DMS53 (cell line): ENCODE results near the gene FBXL2.
"Not testable (repeated sequence)": the region's sequence is repeated elsewhere in the genome, so short reads cannot be mapped to it uniquely, and the experiment has no call there.

Experiments used
- DNase-seq: peaks from one replicate; lab custom pipeline; 2025; lab: John Stamatoyannopoulos, UW

The FBXL2 gene

DNA sequence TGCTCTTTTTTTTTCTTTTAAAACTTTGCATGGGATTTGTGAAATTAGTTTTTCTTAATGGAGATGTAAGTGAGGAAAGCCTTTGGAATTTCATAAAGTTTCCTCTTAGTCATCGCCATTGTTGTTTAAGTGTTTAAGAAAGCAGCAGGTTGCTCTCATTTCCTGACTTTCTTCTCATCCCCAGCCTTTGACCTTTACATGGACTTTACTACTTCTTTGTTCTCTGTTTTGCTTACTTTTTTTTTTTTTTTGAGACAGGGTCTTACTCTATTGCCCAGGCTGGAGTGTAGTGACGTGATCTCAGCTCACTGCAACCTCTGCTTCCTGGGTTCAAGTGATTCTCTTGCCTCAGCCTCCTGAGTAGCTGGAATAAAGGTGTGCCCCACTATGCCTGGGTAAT lies 38.6 kb downstream of the FBXL2 start:
- DNase-seq: no peak

DNA sequence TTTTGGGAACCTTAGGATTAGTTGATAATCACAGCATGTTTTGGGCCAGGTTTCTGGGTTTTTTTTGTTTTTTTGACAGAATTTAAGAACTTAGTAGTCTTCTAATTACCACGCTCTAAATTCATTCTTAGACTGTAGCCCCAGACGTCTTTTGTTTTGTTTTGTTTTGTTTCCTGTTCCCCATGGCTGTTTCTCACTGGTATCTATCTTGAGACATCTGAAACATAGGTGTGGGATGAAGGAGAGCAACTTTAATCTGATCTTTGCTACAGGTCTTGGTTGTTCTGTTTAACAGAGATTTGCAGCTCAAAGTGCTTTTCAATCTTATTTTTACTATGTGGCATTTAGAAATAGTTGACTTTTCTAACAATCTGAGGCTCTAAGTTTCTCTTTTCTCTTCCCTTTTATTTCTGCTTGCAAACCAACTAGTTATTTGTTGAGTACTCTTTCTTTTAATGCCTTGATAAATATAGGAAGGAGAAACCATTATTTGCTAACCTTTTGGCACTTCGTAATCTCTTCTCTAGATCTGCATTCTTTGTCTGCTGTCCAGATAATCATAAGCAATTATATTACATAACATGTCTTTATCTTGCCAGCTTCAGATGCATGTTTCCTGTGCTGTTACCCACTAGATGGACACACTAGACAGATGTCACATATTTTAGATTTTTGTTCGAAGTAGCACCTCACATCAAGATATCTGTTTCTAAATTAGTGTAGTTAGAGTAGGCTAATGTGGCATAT lies 40.9 kb downstream of the FBXL2 start:
- DNase-seq: no peak

DNA sequence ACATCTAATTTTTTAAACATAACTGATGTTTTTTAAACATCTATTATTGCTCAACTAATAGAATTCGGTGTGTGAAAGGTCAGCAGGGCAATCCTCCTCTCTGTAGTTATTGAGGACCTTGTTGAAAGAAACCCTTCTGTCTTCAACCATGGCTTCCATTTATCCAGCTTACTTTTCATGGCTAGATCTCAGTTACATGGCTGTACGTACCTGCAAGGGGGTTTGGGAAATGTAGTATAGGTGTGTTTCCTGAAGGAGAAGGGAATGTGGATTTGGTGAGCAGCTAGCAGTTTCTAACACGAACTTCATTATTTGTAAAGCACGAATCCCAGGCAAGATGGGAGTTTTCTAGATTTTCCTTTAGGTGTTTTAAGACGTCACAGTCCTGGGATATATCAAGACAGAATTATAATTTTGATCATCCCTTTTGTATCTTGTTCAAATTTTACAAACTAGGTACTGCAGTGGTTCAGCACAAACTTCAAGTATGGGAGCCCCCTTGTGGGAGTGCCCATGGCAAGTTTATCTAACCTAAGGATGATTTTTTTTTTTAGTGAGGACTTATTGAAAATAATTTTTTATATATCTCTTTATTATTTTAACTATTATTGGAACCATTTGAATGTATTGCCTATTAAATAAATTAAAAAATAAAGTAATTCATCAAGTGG lies 41.6 kb downstream of the FBXL2 start:
- DNase-seq: no peak

DNA sequence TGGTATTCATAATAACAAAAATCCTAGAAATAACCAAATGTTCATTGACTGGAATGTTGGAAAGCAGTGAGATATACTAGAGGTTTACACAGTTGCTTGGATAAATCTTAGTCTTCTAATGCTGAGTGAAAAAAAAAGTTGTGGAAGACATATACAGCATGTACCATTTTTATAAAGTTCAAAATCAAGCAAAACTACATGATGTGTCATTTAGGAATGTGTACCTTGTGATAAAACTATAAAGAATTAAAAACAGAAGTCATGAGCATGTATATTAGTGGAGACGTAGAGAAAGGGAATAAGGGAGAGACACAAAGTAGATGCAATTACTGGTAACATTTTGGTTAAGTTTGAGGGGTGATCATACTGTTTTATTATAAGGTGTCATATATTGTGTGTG lies 45.2 kb downstream of the FBXL2 start:
- DNase-seq: no peak

DNA sequence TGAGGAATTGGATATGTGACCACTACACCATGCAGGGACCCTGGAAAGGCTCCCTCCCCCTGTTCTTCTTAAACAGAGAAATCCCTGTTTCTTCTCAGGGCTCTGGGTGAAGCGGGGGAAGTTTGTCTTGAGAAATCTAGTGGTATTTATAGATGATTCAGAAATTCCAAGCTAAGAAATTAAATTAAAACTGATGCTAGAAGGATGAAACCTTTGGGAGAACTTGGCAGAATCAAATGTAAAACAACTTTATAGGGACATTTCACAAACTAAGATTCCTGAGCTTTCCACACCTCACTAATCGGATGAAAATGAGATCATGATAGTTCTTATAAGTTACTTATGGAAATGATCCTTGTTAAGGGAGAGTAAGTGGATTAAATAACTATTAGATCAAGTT lies 54.2 kb downstream of the FBXL2 start:
- DNase-seq: no peak

DNA sequence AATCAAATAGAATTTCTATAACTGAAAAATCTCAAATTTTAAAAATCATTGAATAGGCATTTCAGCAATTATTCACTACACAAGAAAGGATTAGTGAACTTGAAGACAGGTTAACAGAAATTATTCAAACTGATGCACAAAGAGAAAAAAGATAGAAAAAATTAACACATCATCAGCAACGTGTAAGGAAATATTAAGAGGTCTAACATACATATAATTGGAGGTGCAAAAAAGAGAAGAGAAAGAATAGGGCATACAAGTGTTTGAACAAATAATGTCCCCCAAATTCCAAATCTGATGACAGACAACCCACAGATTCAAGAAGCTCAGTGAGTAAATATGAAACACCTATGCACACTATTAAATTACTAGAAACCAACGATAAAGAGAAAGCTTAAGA lies 57.1 kb downstream of the FBXL2 start:
- no peak for DNase-seq

DNA sequence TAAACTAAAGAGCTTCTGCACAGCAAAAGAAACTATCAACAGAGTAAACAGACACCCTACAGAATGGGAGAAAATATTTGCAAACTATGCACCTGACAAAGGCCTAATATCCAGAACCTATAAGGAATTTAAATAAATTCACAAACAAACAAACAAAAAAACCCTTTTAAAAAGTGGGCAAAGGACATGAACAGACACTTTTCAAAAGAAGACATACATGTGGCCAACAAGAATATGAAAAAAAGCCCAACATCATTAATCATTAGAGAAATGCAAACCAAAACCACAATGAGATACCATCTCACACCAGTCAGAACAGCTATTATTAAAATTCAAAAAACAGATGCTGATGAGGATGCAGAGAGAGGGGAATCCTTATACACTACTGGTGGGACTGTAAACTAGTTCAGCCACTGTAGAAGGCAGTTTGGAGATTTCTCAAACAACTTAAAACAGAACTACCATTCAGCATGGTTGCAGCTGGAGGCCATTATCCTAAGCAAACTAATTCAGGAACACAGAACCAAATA lies 61.8 kb downstream of the FBXL2 start:
- DNase-seq: not testable (repeated sequence)

DNA sequence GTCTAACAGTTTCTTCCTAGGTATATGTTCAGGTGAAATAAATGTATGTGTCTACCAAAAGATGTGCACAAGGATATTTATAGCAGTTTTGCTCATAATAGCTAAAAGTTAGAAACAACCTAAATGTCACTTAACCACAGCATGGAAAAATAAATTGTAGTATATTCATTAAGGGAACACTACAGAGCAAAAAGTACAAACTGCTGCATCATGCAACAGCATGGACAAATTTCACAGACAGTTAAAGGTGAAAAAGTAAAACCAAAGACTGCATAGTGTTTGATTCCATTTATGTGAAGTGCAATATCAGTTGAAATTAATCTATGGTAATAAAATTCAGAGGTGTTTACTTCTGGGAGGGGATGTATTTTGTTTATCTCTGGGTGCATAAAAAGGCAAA lies 62.5 kb downstream of the FBXL2 start:
- DNase-seq: no peak

DNA sequence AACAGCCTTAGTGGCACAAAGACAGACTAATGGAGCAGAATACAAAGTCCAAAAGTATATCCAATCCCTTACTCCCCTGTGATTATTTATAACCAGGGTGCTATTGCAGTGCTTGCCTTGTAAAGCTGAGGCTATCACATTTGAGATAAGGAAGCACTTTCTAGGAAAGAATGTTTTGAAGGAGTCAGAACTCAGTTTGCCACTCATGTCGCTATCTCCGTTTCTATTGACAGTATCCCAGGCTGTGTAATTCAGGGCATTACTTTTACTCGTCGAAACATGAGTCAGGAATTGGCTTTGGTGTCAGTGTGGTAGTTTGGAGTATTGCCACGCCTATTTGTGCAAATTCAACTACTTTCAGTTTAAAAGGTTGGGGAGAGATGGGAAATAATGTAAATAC lies 78.4 kb downstream of the FBXL2 start:
- no peak for DNase-seq

DNA sequence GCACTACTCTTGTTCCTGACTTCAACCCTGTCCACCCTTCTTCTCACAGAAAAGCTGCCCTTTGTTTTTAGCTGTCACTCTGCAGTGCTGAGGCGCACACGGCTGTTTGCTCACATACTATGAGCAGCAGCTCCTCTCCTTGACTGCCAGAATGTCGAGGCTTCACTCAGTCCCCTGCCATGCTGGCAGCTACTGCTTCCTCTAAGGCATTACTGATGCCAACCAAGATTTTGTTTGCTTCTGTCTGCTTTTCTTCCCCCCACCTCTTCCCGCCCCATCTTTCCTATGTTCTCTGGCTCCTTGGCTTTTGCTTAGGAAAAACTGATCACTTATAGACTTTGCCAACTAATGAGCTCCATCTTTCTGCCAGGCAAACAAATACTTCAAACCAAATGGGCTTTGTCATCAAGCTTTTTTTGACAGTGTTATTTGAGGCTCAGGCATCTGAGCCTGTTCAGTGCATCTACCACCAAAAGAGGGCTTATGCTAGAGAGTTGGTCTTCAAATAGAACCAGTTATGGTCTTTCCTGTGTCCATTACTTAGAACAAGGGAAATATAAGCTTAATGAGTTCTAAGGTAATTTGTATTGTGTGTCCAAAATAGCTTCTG lies 81.0 kb downstream of the FBXL2 start:
- DNase-seq: no peak

DNA sequence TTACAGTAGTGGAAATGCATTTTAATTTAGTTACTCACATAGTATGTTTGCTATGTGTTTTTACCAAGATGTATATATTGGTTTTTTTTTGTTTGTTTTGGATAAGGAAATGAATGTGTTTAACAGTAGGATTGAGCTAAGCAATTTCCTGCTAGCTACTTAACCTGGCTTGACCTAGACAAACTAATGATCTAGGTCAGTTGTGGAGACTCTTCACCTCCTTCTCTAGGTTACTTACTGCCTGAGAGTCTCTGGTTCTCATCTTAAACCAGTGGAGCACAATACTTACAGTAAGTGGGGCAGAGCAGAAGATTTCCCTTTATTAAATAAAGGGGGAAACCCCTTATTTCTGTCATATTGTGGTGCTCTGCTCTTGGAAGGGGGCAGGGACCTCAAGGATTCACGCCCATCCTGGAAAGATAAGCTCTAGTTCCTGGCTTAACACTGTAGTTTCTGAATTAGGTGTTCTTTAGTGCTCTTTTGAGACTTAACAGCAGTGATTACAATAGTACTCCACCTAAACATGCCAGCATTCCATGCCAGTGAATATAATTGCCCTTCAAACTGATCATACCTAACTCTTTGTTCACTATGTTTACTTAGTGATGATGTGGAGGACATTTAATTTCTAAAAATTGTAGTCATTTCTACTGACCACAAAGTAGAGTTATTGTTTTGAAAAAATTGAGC lies 83.0 kb downstream of the FBXL2 start:
- DNase-seq: peak; percentile 8

DNA sequence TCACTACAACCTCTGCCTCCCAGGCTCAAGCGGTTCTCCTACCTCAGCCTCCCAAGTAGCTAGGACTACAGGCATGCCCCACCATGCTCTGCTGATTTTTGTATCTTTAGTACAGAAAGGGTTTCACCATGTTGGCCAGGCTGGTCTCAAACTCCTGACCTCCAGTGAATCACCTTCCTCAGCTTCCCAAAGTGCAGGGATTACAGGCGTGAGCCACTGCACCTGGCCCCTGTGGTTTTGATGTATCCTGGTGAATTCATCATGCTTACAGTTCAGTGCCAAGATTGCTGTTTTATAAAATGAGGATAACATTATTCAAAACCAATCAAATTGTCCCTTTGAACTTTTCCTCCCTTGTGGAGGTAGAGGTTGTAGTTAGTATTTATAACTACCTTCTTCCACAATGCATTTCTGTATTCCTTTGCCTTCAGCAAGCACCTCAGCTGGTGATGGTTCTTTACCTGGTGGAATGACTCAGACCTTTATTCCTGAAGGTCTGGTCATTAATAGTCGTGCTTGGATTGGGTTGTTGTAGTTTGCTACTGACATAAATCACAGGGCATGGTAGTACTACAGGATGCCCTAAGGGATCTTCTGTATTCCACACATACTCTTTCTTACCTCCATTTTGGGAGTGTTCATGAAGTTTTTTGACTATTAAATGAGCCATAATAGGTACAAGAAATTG lies 86.0 kb downstream of the FBXL2 start:
- DNase-seq: no peak

DNA sequence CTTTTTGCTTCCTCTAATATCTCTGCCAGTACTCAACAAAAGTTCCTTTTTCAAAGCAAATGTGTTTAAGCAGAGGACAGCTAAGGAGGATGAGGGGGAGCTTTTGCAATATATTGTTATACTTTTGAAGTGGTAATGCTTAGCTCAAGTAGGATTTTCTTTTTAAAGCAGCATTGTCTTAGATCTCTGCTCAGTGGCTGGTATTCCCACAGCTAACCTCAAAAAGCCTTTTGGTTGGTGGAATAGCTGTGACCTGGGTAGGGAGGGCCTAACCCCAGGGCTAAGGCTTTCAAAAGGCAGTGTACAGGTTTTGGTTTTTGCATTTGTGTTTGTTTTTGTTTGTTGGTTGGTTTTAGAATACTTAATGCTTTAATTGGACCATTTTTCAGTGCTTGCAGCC lies 86.8 kb downstream of the FBXL2 start:
- DNase-seq: no peak

DNA sequence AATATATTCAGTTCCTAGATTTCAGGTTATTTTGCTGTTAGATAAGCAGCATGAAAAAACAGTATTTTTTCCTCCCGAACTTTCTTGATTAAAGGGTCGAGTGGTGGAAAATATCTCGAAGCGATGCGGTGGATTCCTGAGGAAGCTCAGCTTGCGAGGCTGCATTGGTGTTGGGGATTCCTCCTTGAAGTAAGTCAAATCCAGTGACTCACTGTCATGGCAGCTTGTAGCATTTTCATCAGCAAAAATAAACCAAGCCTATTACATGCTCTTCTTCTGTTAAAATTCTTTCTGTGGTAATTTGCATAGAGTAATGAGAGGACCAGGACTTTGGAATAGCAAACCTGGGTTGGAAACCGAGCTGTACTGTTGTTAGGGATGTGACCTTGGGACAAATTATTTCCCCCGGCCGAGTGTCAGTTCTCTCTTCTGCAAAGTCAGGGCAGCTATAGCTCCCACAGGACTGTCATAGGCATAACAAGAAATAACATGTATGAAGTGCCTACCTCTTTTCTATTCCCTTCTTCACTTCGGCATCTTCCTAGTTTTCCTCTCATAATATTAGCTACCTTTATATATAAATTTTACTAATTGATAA lies 87.4 kb downstream of the FBXL2 start:
- no peak for DNase-seq

DNA sequence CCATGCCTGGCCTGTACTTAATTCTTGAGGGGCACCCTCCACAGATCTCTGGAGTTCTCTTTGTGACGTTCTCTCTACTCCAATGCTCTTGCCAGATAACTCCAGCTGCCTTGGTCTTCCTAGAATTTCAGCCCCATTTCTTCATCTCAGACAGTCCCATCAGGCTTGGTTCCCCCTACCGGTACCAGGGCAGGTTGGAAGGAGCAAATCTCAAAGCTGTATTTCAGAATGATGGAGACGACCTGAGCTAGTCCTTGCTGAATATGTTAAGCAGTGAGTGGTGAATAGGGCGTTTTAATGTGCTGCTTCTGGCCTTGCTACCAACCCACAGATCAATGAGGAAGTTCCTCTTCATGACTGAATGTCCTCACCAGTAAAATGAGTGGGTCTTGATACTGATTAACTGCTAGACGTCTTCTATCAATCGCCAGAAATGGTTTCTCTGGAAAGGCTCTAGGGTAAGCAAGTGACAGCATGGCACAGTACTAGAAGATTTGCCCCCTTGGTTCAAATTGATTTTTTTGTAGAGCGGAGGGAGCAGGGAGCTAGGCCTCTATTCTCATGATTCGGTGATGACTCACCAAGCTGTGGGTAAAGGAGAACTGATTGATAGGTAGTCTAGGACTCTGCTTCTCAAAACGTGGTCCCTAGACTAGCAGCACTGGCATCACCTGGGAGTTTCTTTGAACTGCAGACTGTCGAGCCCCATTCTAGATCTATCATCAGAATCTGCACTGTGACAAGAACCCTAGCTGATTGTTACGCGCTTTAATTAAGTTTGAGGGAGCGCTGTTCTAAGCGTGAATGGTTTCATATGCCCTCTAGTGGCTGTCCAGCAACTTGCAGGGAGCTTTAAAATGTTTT lies 95.2 kb downstream of the FBXL2 start:
- DNase-seq: peak; percentile 39

DNA sequence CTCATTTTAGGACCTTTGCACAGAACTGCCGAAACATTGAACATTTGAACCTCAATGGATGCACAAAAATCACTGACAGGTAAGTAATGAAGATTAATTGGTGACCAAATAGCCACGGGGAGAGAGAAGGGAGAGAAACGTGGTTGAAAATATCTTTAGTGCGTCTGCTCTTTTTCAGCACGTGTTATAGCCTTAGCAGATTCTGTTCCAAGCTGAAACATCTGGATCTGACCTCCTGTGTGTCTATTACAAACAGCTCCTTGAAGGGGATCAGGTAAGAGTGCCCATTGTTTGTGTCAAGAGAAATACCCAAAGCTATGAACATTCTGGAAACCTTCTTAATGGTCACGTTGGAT lies 95.8 kb downstream of the FBXL2 start:
- DNase-seq: no peak

DNA sequence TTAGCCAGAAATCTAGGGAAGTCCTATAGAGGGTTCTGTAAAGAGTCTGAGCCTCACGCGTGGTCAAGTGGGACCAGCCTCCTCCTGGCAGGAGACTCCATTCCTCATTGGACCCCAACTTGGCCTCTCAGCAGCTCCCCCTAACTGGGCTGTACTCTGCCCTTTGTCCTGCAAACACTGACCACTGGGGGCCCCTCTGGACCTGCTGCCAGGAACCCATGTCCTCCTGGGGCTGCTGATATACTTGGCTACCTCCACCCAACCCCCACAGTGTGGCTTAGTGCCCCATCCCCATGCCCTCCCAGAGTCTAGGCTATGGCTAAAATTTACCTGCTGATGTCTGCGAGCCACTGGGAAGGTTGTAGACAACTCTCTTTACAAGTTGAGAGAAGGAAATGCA lies 100.2 kb downstream of the FBXL2 start:
- no peak for DNase-seq

DNA sequence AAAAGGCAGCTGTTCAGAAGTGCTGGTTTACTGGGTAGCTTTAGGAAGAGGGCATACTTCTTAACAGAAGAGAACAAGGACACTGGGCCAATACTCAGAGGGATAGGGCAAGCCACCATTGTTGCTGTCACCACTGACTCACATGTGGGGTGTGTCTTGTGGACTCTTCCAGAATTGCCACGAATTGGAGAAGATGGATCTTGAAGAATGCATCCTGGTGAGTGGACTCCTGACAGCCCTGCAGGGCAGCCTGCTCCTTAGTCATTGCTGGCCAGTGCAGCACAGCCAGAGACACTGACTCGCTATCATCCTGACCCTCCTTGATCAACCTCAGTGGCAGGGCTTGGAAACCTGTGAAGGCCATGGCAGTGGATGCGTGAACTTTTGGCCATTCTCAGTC lies 100.7 kb downstream of the FBXL2 start:
- DNase-seq: no peak

DNA sequence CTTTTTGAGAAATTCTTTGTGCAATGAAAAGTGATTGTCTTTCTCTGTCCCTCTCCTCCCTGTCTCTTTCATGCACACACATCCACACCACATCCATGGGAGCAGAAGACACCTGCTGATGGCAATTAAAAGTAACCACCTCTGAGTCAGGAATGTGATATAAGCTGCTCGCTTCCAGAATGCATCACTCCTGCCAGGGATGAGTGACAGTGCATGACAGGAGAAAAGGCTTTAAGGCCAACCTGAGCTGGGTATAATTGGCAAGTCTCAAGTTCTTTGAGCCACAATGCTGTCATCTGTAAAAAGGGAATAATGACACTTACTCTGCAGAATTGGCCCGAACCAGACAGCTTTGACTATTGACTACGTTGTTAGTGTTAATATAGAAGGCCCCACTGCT lies 103.4 kb downstream of the FBXL2 start:
- no peak for DNase-seq

DNA sequence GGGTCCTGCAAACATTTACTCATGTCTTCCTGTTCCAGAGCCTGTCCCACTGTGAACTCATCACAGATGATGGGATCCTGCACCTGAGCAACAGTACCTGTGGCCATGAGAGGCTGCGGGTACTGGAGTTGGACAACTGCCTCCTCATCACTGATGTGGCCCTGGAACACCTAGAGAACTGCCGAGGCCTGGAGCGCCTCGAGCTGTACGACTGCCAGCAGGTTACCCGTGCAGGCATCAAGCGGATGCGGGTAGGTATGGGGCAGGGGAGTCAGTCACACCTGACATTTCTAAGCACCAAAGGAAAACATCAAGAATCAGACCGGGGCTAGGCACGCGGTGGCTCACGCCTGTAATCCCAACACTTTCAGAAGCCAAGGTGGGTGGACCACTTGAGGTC lies 106.7 kb downstream of the FBXL2 start:
- no peak for DNase-seq

DNA sequence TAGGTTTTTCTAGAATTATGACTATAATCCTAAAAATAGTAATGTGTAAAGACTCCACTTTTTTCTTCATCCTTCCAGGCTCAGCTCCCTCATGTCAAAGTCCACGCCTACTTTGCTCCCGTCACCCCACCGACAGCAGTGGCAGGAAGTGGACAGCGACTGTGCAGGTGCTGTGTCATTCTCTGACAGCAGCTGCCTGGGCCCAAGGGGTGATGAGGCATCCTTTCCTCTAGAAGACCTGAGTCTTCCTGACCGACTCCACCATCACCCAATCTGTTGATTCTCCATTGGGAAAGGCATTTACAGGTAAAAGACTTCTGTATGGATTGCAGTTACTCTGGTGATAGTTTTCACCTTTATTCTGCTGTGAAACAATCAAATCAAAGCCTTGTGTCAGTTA lies 108.2 kb downstream of the FBXL2 start:
- DNase-seq: peak; percentile 0
